Tibial artery (tissue), 4 donors: ENCODE results near the gene MYO9A.

ENCODE experiments used
- DNase-seq, 2 donors: peaks; one replicate each; pipeline ENCODE4 v3.0.0-alpha.2; 2019
- H3K27ac ChIP-seq, 2 donors: fragments of 200-600 bp; sonication (generic) in 1 of 2; 1 replicate in 1 of 2; 2 replicates in 1 of 2; pipeline ENCODE4 v1.5.1; 2018 to 2019; ENCODE audit warnings: mild to moderate bottlenecking in 1 of 2
- H3K27me3 ChIP-seq, 2 donors: fragments of 200-600 bp; sonication (generic) in 1 of 2; one replicate each; pipeline versions ENCODE4 v1.5.1 to v1.6.0; 2016 to 2019
- H3K36me3 ChIP-seq, 3 donors: fragments of 200-600 bp; sonication (generic) in 2 of 3; one replicate each; pipeline ENCODE4 v1.5.1; 2016 to 2019; ENCODE audit warnings: mild to moderate bottlenecking in 2 of 3
- H3K4me1 ChIP-seq, 4 donors: fragments of 200-600 bp; sonication (generic) in 2 of 4; 1 replicate in 3 of 4; 2 replicates in 1 of 4; pipeline ENCODE4 v1.5.1; 2016 to 2019
- H3K4me3 ChIP-seq, 2 donors: fragments of 200-600 bp; sonication (generic) in 1 of 2; 1 replicate in 1 of 2; 2 replicates in 1 of 2; pipeline ENCODE4 v1.5.1; 2018 to 2019; ENCODE audit warnings: mild to moderate bottlenecking in 2 of 2
- H3K9me3 ChIP-seq, 3 donors: fragments of 200-600 bp; sonication (generic) in 1 of 3; one replicate each; pipeline ENCODE4 v1.5.1; 2016 to 2019
- CTCF ChIP-seq, 2 experiments: fragments of 200-600 bp in 1 of 2; fragments of 450-650 bp in 1 of 2; IDR thresholded peaks; one replicate each; pipeline ENCODE4 v1.5.1; 2017 to 2019; ENCODE audit warnings: antibody characterized with exemption in 2 of 2, mild to moderate bottlenecking in 1 of 2, moderate library complexity in 1 of 2
- intact Hi-C: fragments of 100-400 bp; cut with DNase I; formaldehyde crosslinking; loops from one replicate; pipeline ENCODE4 v1.15.0; 2023; ENCODE audit warnings: low total_unique reads

Gene MYO9A

GRCh38 chr15:71784719-71785118, 333.2 kb downstream of the MYO9A start:
- Histone ChIP-seq H3K36me3 (no peaks in the 10 kb centered on the region), H3K4me1 (peaks cover 0 to 26% (median 14%) of the 10 kb centered on the region in 4 donors), H3K9me3 (no peaks in the 10 kb centered on the region), H3K4me3 (no peak overlapping the region), H3K27me3 (no peaks in the 10 kb centered on the region), H3K27ac (no peak overlapping the region)
- TF ChIP-seq CTCF (IDR thresholded peaks at IDR 0.05), result no peak
- intact Hi-C loops, result no loop called here
- DNase-seq, result peak in 1 of 2 donors; percentile 10

GRCh38 chr15:71782422-71783165, 335.4 kb downstream of the MYO9A start:
- H3K36me3 ChIP-seq, result peaks cover 0 to 1% (median 0%) of the 10 kb centered on the region in 3 donors
- no peaks in the 10 kb centered on the region for H3K27me3 ChIP-seq
- peak in 1 of 2 donors; percentile 33 for DNase-seq
- peaks cover 0 to 29% (median 16%) of the 10 kb centered on the region in 4 donors for H3K4me1 ChIP-seq
- intact Hi-C loops, result no loop called here
- H3K27ac ChIP-seq, result no peak overlapping the region
- no peaks in the 10 kb centered on the region for H3K9me3 ChIP-seq
- no peak overlapping the region for H3K4me3 ChIP-seq
- no peak for TF ChIP-seq CTCF (IDR thresholded peaks at IDR 0.05)

GRCh38 chr15:71781965-71782265, 336.0 kb downstream of the MYO9A start:
- Histone ChIP-seq H3K4me1 (peaks cover 0 to 29% (median 16%) of the 10 kb centered on the region in 4 donors), H3K36me3 (peaks cover 0 to 8% (median 0%) of the 10 kb centered on the region in 3 donors), H3K9me3 (no peaks in the 10 kb centered on the region), H3K27ac (no peak overlapping the region), H3K4me3 (no peak overlapping the region), H3K27me3 (no peaks in the 10 kb centered on the region)
- no peak for DNase-seq
- intact Hi-C loops, result no loop called here
- no peak for TF ChIP-seq CTCF (IDR thresholded peaks at IDR 0.05)

GRCh38 chr15:71781179-71781964, 336.6 kb downstream of the MYO9A start:
- no peak for TF ChIP-seq CTCF (IDR thresholded peaks at IDR 0.05)
- Histone ChIP-seq H3K27ac (peak overlapping the region; percentile 62 to 67), H3K4me1 (peaks cover 0 to 29% (median 16%) of the 10 kb centered on the region in 4 donors), H3K27me3 (no peaks in the 10 kb centered on the region), H3K36me3 (peaks cover 0 to 10% (median 0%) of the 10 kb centered on the region in 3 donors), H3K9me3 (no peaks in the 10 kb centered on the region), H3K4me3 (no peak overlapping the region)
- DNase-seq, result peak in 1 of 2 donors; percentile 54
- intact Hi-C loops, result no loop called here

GRCh38 chr15:71780115-71780976, 337.6 kb downstream of the MYO9A start:
- Histone ChIP-seq H3K36me3 (peaks cover 0 to 10% (median 0%) of the 10 kb centered on the region in 3 donors), H3K4me3 (peak overlapping the region; percentile 14 to 20), H3K27me3 (no peaks in the 10 kb centered on the region), H3K27ac (peak overlapping the region; percentile 62 to 67), H3K9me3 (no peaks in the 10 kb centered on the region), H3K4me1 (peaks cover 0 to 29% (median 16%) of the 10 kb centered on the region in 4 donors)
- intact Hi-C loops, result no loop called here
- peak; percentile 59 to 65 for TF ChIP-seq CTCF (IDR thresholded peaks at IDR 0.05)
- peak; percentile 27 to 64 for DNase-seq
